Globus pallidus (tissue), 1 donor: Measurements from ENCODE around the gene KLHL30.

Experiments
- DNase-seq: peaks from one replicate; pipeline ENCODE4 v3.0.0-alpha.2; 2015; ENCODE audit warnings: low spot score

The KLHL30 gene

GRCh38 chr2:238120463-238121298 is 17.8 kb upstream of the KLHL30 start:
- DNase-seq, result no peak

- no peak for DNase-seq
Observed at GRCh38 chr2:238121511-238122286, 16.8 kb upstream of the KLHL30 start.

GRCh38 chr2:238122287-238123217 is 15.9 kb upstream of the KLHL30 start:
- no peak for DNase-seq

GRCh38 chr2:238123218-238123971 is 15.1 kb upstream of the KLHL30 start:
- DNase-seq, result no peak

GRCh38 chr2:238123991-238124470 is 14.4 kb upstream of the KLHL30 start:
- DNase-seq, result no peak

- no peak for DNase-seq
Observed at GRCh38 chr2:238124488-238125126, 13.9 kb upstream of the KLHL30 start.

GRCh38 chr2:238125127-238125885 is 13.2 kb upstream of the KLHL30 start:
- no peak for DNase-seq

GRCh38 chr2:238126338-238126737 is 12.1 kb upstream of the KLHL30 start:
- DNase-seq, result no peak

GRCh38 chr2:238126775-238127164 is 11.7 kb upstream of the KLHL30 start:
- no peak for DNase-seq

GRCh38 chr2:238127165-238128060 is 11.1 kb upstream of the KLHL30 start:
- no peak for DNase-seq

GRCh38 chr2:238128061-238128440 is 10.4 kb upstream of the KLHL30 start:
- DNase-seq, result no peak

- DNase-seq, result no peak
Observed at GRCh38 chr2:238128534-238129001, 9.9 kb upstream of the KLHL30 start.

- no peak for DNase-seq
Observed at GRCh38 chr2:238129166-238130010, 9.1 kb upstream of the KLHL30 start.

GRCh38 chr2:238130111-238130695 is 8.3 kb upstream of the KLHL30 start:
- DNase-seq, result no peak

- DNase-seq, result no peak
Observed at GRCh38 chr2:238130696-238131628, 7.5 kb upstream of the KLHL30 start.

GRCh38 chr2:238131761-238132462 is 6.6 kb upstream of the KLHL30 start:
- DNase-seq, result no peak
